Neural cell (in vitro differentiated cells): ENCODE measurements around the gene MAP4K4. TPM values are rescaled to one million over a fixed set of nuclear protein-coding genes. Genes with fewer than 3 reads are reported as not detected.

Experiments
- H2AFZ ChIP-seq: fragments of 200-600, 300-800 bp; sonication (generic), shearing (Covaris generic); 2 replicates; pipeline ENCODE4 v1.6.0; 2014; ENCODE audit warnings: low read depth, mild to moderate bottlenecking, antibody characterized with exemption, low read length, moderate library complexity
- H3F3A ChIP-seq: fragments of 200-600 bp; shearing (Covaris generic); 2 replicates; pipeline ENCODE4 v1.6.1; 2016; ENCODE audit warnings: mild to moderate bottlenecking, moderate library complexity, mixed read lengths, antibody characterized with exemption, low read length; ENCODE audit not compliant: insufficient read depth, poor library complexity, severe bottlenecking
- H3K27ac ChIP-seq: fragments of 200-600, 300-800 bp; sonication (generic), shearing (Covaris generic); 2 replicates; pipeline ENCODE4 v1.5.1; 2014; ENCODE audit warnings: mild to moderate bottlenecking, low read length, moderate library complexity
- H3K27me3 ChIP-seq: fragments of 300-800, 200-600 bp; sonication (generic), shearing (Covaris generic); 2 replicates; pipeline ENCODE4 v1.6.0; 2014; ENCODE audit warnings: mild to moderate bottlenecking, low read depth, low read length, moderate library complexity; ENCODE audit not compliant: insufficient read depth
- H3K36me3 ChIP-seq: fragments of 300-800, 200-600 bp; sonication (generic), shearing (Covaris generic); 2 replicates; pipeline ENCODE4 v1.5.1; 2014; ENCODE audit warnings: mild to moderate bottlenecking, antibody characterized with exemption, low read length, moderate library complexity; ENCODE audit not compliant: insufficient read depth
- H3K4me2 ChIP-seq: fragments of 300-800, 200-600 bp; sonication (generic), shearing (Covaris generic); 2 replicates; pipeline ENCODE4 v1.6.0; 2014; ENCODE audit warnings: mild to moderate bottlenecking, low read length
- H3K4me3 ChIP-seq: fragments of 300-800, 200-600 bp; sonication (generic), shearing (Covaris generic); 2 replicates; pipeline ENCODE4 v1.5.1; 2014; ENCODE audit warnings: mild to moderate bottlenecking, low read length, moderate library complexity
- H3K79me2 ChIP-seq: fragments of 200-600 bp; shearing (Covaris generic); replicated peaks from 2 replicates; pipeline ENCODE4 v1.6.0; 2014; ENCODE audit warnings: mild to moderate bottlenecking, low read length, moderate library complexity; ENCODE audit not compliant: insufficient read depth
- H3K9ac ChIP-seq: fragments of 300-800, 200-600 bp; sonication (generic), shearing (Covaris generic); 2 replicates; pipeline ENCODE4 v1.6.1; 2016; ENCODE audit warnings: mild to moderate bottlenecking, low read length, mixed read lengths
- H3K9me2 ChIP-seq: fragments of 200-600 bp; shearing (Covaris generic); 2 replicates; pipeline ENCODE4 v1.6.1; 2016; ENCODE audit warnings: mild to moderate bottlenecking, low read length, mixed read lengths; ENCODE audit not compliant: insufficient read depth
- H3K9me3 ChIP-seq: fragments of 200-600, 300-800 bp; sonication (generic), shearing (Covaris generic); 2 replicates; pipeline ENCODE4 v1.6.1; 2016; ENCODE audit warnings: mild to moderate bottlenecking, mixed run types, low read length, moderate library complexity, mixed read lengths
- H4K20me1 ChIP-seq: fragments of 200-600 bp; shearing (Covaris generic); 2 replicates; pipeline ENCODE4 v1.6.1; 2016; ENCODE audit warnings: mild to moderate bottlenecking, mixed run types; ENCODE audit not compliant: insufficient read depth
- EP300 ChIP-seq: fragments of 450-650 bp; conservative IDR thresholded peaks from 2 replicates; pipeline ENCODE4 v1.6.1; 2014; ENCODE audit warnings: antibody characterized with exemption, mild to moderate bottlenecking, moderate library complexity; ENCODE audit not compliant: poor library complexity, severe bottlenecking
- EZH2 ChIP-seq: fragments of 200-600, 300-800 bp; shearing (Covaris generic), sonication (generic); IDR thresholded peaks from 2 replicates; pipeline ENCODE4 v1.6.1; 2014; ENCODE audit warnings: antibody characterized with exemption, low read length, borderline replicate concordance, mild to moderate bottlenecking; ENCODE audit not compliant: insufficient read depth, poor library complexity, severe bottlenecking
- MXI1 ChIP-seq: fragments of 450-650 bp; conservative IDR thresholded peaks from 2 replicates; pipeline ENCODE4 v1.6.1; 2014; ENCODE audit warnings: antibody characterized with exemption, mild to moderate bottlenecking; ENCODE audit not compliant: poor library complexity, severe bottlenecking
- POLR2AphosphoS5 ChIP-seq: IDR thresholded peaks from 2 replicates; pipeline ENCODE4 v1.6.1; 2012
- RAD21 ChIP-seq: fragments of 450-650 bp; conservative IDR thresholded peaks from 2 replicates; pipeline ENCODE4 v1.6.1; 2014; ENCODE audit warnings: antibody characterized with exemption, mild to moderate bottlenecking, moderate library complexity
- REST ChIP-seq: IDR thresholded peaks from 2 replicates; pipeline ENCODE4 v1.6.1; 2012; ENCODE audit warnings: borderline replicate concordance
- SMC3 ChIP-seq: fragments of 450-650 bp; conservative IDR thresholded peaks from 2 replicates; pipeline ENCODE4 v1.6.1; 2014; ENCODE audit warnings: antibody characterized with exemption, mild to moderate bottlenecking, moderate library complexity; ENCODE audit not compliant: poor library complexity
- TAF1 ChIP-seq: IDR thresholded peaks from 2 replicates; pipeline ENCODE4 v1.6.1; 2012; ENCODE audit warnings: low read depth
- polyA plus RNA-seq: library from polyadenylated mRNA; depleted of rRNA; stranded (reverse); fragments of >200 nt; gene quantifications from 2 replicates; pipeline ENCODE4 v1.2.3, GENCODE V29; 2014
- TF ChIP-seq, protein P1 (sequence below): fragments of 450-650 bp; IDR thresholded peaks from 2 replicates; pipeline ENCODE4 v1.5.1; 2014; ENCODE audit warnings: antibody characterized with exemption, mild to moderate bottlenecking, moderate library complexity; ENCODE audit not compliant: poor library complexity, severe bottlenecking

MAP4K4 gene
- polyA plus RNA-seq, 1 donor from 2014 or later = 125 TPM

DNA sequence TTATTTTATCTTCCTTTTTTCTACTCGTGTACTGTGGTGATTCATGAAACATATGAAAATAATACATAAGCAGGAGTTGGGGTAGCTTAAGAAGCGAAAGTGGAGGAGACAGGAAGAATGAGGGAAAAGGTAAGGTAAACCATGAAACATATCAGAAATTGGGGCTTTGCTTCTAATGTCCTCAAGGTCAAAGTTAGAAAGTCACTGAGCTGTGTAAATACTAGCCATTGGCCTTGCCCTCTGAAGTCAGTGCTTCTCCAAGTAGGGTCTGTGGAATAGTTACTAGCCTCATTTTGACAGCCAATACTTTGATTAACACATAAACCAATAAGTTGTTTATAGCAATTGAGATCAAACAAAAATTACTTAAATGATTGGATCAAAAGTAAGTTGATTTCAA lies 117.2 kb downstream of the MAP4K4 start:
- Histone ChIP-seq H3K27ac (no peak overlapping the region), H2AFZ (no peak overlapping the region), H3K36me3 (no peaks in the 10 kb centered on the region), H4K20me1 (peaks cover 29% of the 10 kb centered on the region), H3K79me2 (peaks cover 95% of the 10 kb centered on the region), H3K27me3 (no peaks in the 10 kb centered on the region), H3K9ac (no peak overlapping the region), H3F3A (no peaks in the 10 kb centered on the region), H3K9me2 (no peaks in the 10 kb centered on the region), H3K9me3 (no peaks in the 10 kb centered on the region), H3K4me2 (no peak overlapping the region), H3K4me3 (no peak overlapping the region)
- no peak for TF ChIP-seq REST
- TF ChIP-seq TAF1 = no peak
- TF ChIP-seq EP300 = no peak
- TF ChIP-seq EZH2 = no peak
- no peak for TF ChIP-seq MXI1
- TF ChIP-seq, protein P1, sequence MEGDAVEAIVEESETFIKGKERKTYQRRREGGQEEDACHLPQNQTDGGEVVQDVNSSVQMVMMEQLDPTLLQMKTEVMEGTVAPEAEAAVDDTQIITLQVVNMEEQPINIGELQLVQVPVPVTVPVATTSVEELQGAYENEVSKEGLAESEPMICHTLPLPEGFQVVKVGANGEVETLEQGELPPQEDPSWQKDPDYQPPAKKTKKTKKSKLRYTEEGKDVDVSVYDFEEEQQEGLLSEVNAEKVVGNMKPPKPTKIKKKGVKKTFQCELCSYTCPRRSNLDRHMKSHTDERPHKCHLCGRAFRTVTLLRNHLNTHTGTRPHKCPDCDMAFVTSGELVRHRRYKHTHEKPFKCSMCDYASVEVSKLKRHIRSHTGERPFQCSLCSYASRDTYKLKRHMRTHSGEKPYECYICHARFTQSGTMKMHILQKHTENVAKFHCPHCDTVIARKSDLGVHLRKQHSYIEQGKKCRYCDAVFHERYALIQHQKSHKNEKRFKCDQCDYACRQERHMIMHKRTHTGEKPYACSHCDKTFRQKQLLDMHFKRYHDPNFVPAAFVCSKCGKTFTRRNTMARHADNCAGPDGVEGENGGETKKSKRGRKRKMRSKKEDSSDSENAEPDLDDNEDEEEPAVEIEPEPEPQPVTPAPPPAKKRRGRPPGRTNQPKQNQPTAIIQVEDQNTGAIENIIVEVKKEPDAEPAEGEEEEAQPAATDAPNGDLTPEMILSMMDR = no peak
- no peak for TF ChIP-seq SMC3
- TF ChIP-seq POLR2AphosphoS5 = no peak
- TF ChIP-seq RAD21 = no peak

DNA sequence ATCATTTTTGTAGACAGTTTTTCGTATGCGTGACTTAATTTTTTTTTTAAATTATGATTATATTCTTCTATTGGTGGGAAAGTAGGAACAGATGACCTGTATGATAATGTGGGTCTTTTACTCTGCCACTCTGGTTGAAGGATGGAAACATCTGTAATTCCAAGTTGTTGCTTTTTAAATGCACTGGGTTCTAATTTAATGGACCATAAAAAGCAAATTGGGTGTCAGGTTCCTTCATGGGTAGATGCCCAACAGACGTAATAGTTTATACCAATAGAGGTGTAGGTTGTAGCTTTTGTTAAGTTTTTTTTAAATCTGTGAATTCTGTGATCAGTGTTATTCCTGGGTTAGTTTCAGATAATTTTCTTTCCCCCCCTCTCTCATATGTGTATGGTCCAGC lies 117.6 kb downstream of the MAP4K4 start:
- no peaks in the 10 kb centered on the region for H3K36me3 ChIP-seq
- no peak overlapping the region for H3K4me3 ChIP-seq
- peaks cover 95% of the 10 kb centered on the region for H3K79me2 ChIP-seq
- peaks cover 29% of the 10 kb centered on the region for H4K20me1 ChIP-seq
- H3K4me2 ChIP-seq = no peak overlapping the region
- no peaks in the 10 kb centered on the region for H3K9me2 ChIP-seq
- no peak overlapping the region for H3K27ac ChIP-seq
- no peak for TF ChIP-seq MXI1
- TF ChIP-seq RAD21 = no peak
- TF ChIP-seq, protein P1 = no peak
- no peak for TF ChIP-seq POLR2AphosphoS5
- TF ChIP-seq SMC3 = no peak
- no peak for TF ChIP-seq TAF1
- no peak for TF ChIP-seq REST
- no peak for TF ChIP-seq EP300
- no peak for TF ChIP-seq EZH2
- no peaks in the 10 kb centered on the region for H3K27me3 ChIP-seq
- no peaks in the 10 kb centered on the region for H3F3A ChIP-seq
- H3K9ac ChIP-seq = no peak overlapping the region
- H2AFZ ChIP-seq = no peak overlapping the region
- no peaks in the 10 kb centered on the region for H3K9me3 ChIP-seq
